Activated T-cell treated with anti-CD3 and anti-CD28 coated beads, Interleukin-2, amount 50 U/mL, for 4 hours (primary cell): ENCODE measurements around the gene SUSD1. TPM values are rescaled to one million over a fixed set of nuclear protein-coding genes. Genes with fewer than 3 reads are reported as not detected.
A peak's percentile ranks its signal among the peaks of the same experiment; 100 is the strongest.
"Not testable (repeated sequence)": the region's sequence is repeated elsewhere in the genome, so short reads cannot be mapped to it uniquely, and the experiment has no call there.

Source experiments
- ATAC-seq, 2 donors: fragments of 200-7000 bp; cut with Tn5 transposase; one replicate each; pipeline ENCODE4 v1.10.0; 2021
- DNase-seq: peaks from one replicate; pipeline ENCODE4 v3.0.0-alpha.2; 2020
- H3K27me3 Mint-ChIP-seq: one replicate; pipeline ENCODE4 v1.8.0; 2021; ENCODE audit warnings: low read depth, mixed read lengths
- H3K36me3 Mint-ChIP-seq: one replicate; pipeline ENCODE4 v1.8.0; 2022; ENCODE audit warnings: mixed read lengths; ENCODE audit not compliant: insufficient read depth
- H3K4me1 Mint-ChIP-seq: one replicate; pipeline ENCODE4 v1.8.0; 2021; ENCODE audit warnings: low read depth, mixed read lengths
- H3K4me3 Mint-ChIP-seq: one replicate; pipeline ENCODE4 v1.8.0; 2021; ENCODE audit warnings: mild to moderate bottlenecking, moderate library complexity, mixed read lengths
- H3K9me3 Mint-ChIP-seq: one replicate; pipeline ENCODE4 v1.8.0; 2021; ENCODE audit warnings: mixed read lengths
- total RNA-seq, 3 donors: library from RNA; stranded (reverse); gene quantifications; one replicate each; pipeline ENCODE4 v1.2.1, GENCODE V29; 2021

Gene SUSD1
- total RNA-seq = 1 to 10 TPM; 2.3 to 2.7 (median 2.4) TPM

DNA sequence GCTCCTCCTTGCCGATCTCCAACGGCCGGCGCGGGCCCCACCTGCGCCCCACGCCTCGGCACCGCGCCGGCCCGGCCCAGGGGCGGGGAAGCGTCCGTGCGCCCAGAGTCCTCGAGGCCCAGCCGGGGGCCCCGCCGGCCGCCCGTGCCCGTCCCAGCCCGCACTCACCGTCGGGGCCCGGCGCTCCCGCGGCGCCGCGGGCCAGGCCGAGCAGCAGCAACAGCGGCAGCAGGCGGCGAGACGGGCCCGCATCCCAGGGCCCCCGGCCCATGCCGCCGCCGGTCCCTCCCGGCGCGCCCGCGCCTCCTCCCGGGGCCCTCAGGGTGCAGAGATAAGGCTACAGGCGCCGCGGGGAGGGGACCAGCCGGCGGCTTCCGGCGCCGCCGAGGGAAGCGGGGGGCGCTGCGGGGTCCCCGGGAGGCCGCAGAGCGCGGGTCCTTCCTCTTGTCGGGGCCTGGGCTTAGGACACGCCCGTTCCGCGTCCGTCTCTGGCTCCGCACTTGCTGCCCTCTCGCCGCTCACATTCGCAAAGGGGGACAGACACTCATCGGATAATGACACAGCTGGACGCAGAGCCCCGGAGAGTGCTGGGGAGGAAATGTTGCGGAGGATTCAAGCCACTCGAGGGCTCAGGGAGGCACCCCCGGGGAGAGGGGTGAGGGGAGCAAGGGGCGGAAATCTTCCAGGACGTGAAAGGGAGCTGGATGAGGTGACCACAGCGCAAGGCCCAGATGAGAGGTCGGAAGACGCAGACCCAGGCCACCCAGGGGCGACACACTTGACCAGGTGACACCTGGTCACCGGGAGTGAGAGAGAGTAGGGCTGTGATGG lies at the start of gene SUSD1:
Gene SUSD1 (minus strand): TSS at position 333 of the 831 bp plus-strand sequence. CDS start 62 bp downstream, at position 271.
- no peaks in the 10 kb centered on the region for H3K9me3 Mint-ChIP-seq
- H3K4me1 Mint-ChIP-seq = peaks cover 67% of the 10 kb centered on the region
- no peaks in the 10 kb centered on the region for H3K36me3 Mint-ChIP-seq
- no peaks in the 10 kb centered on the region for H3K27me3 Mint-ChIP-seq
- DNase-seq (peak; percentile 7), ATAC-seq (peak; percentile 63 to 68)
- peak within 1 kb of the TSS; percentile 78 for H3K4me3 Mint-ChIP-seq

DNA sequence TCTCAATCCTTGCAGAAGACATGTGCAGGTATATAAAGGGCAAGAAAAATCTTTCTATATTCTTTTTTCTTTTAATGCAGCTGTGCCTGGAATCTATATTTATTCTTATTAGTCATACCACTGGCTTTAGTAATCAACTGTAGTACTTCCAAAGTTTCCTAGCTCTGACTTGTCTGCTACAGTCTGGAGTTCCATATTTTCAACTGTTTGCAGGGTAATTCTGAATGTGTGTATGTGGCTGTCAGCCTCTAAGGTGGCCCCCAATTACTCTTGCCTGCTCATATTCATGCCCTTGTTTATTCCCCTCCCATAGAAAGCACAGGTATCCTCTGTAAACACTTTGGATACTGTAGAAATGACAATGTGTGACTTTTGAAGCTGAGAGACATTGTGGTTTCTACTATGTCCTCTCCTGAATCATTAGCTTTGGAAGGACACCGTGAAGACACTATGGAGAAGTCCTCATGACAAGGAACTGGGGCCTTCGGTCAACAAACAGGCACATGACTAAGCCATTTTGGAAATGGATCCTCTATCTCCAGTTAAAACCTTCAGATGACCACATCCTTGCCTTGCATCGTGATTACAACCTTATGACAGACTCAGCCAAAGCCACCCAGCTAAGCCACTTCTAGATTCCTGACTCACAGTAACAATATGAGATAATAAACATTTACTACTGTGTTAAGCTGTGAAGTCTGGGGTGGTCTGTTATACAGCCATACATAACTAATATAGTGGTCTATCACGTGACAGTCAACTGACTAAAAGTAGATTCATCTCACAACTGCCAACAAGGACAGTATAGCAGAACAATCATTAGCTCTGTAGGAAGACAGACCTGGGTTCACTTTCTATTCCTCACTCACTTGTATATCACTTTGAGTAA lies 49.5 kb upstream of the SUSD1 start:
- H3K4me3 Mint-ChIP-seq = no peak overlapping the region
- peaks cover 14% of the 10 kb centered on the region for H3K4me1 Mint-ChIP-seq
- ATAC-seq (peak; percentile 63 to 84), DNase-seq (no peak)
- peaks cover 60% of the 10 kb centered on the region for H3K36me3 Mint-ChIP-seq
- no peaks in the 10 kb centered on the region for H3K9me3 Mint-ChIP-seq
- H3K27me3 Mint-ChIP-seq = no peaks in the 10 kb centered on the region

DNA sequence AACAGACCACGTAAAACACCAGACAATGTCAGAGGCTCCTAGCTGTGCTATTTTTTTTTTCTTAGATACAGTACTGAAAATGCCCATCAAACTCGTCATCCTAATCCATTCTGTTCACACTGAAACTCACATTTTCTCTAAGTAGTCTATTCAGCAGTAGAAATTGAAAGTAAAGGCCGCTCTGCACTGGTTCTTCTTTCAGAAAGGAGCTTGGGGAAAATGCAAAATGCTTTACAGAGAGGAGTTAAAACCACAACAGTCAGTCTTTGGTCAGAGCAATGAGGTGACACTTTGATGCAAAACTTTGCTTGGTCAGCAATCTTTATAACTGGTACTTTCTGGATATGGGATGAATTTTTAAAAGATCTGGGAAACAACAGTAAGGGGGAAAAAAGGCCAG lies 43.8 kb upstream of the SUSD1 start:
- DNase-seq (no peak), ATAC-seq (peak; percentile 89 to 93)
- Mint-ChIP-seq H3K4me3 (peak overlapping the region; percentile 45), H3K36me3 (peaks cover 44% of the 10 kb centered on the region), H3K27me3 (no peaks in the 10 kb centered on the region), H3K9me3 (no peaks in the 10 kb centered on the region), H3K4me1 (peaks cover 28% of the 10 kb centered on the region)

DNA sequence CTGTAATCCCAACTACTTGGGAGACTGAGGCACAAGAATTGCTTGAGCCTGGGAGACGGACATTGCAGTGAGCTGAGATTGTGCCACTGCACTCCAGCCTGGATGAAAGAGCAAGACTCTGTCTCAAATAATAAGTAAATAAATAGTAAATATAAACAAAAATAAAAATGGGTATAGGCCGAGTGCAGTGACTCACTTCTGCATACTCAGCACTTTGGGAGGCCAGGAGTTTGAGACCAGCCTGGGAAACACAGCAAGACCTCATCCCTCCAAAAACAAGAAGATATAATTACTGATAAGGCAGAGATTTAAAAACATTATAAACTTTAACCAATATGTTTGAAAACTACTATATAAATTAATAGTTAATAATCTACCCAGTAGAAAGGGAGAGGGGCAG lies 37.8 kb upstream of the SUSD1 start:
- no peak for DNase-seq
- ATAC-seq = no peak

DNA sequence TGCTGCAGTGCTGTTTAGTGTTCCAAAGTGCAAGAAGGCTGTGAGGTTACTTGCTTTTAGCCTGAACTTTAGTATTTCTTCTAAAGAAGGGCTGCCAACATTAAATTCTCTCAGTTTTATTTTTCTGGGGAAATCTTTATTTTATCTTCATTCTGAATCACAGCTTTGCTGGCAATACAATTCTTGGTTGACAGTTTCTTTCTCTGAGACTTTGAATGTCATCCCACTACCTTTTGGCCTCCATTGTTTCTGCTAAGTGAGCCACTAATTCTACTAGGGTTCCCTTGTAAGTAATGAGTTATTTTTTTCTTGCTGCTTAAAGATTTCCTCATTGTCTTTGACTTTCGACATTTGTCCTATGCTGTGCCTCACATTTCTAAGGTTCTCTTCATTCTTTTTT lies 32.4 kb upstream of the SUSD1 start:
- no peaks in the 10 kb centered on the region for H3K27me3 Mint-ChIP-seq
- H3K9me3 Mint-ChIP-seq = peaks cover 18% of the 10 kb centered on the region
- no peaks in the 10 kb centered on the region for H3K4me1 Mint-ChIP-seq
- H3K36me3 Mint-ChIP-seq = peaks cover 53% of the 10 kb centered on the region
- DNase-seq = no peak
- ATAC-seq = no peak
- no peak overlapping the region for H3K4me3 Mint-ChIP-seq

More for the DNA sequence above, 37.8 kb upstream of the SUSD1 start:
- H3K4me1 Mint-ChIP-seq = peaks cover 4% of the 10 kb centered on the region
- no peak overlapping the region for H3K4me3 Mint-ChIP-seq
- H3K9me3 Mint-ChIP-seq = peaks cover 8% of the 10 kb centered on the region
- no peaks in the 10 kb centered on the region for H3K27me3 Mint-ChIP-seq
- H3K36me3 Mint-ChIP-seq = peaks cover 49% of the 10 kb centered on the region

DNA sequence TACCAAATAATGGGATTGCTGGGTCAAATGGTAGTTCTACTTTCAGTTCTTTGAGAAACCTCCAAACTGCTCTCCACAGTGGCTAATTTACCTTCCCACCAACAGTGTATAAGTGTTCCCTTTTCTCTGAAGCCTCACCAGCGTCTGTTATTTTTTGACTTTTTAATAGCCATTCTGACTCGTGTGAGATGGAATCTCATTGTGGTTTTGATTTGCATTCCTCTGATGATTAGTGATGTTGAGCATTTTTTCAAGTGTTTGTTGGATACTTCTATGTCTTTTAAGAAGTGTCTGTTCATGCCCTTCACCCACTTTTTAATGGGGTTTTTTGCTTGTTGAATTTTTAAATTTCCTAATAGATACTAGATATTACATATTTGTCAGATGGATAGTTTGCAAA lies 28.4 kb upstream of the SUSD1 start:
- DNase-seq (no peak), ATAC-seq (no peak)
- H3K36me3 Mint-ChIP-seq = peaks cover 27% of the 10 kb centered on the region
- no peaks in the 10 kb centered on the region for H3K27me3 Mint-ChIP-seq
- H3K4me3 Mint-ChIP-seq = no peak overlapping the region
- H3K4me1 Mint-ChIP-seq = no peaks in the 10 kb centered on the region
- peaks cover 19% of the 10 kb centered on the region for H3K9me3 Mint-ChIP-seq

DNA sequence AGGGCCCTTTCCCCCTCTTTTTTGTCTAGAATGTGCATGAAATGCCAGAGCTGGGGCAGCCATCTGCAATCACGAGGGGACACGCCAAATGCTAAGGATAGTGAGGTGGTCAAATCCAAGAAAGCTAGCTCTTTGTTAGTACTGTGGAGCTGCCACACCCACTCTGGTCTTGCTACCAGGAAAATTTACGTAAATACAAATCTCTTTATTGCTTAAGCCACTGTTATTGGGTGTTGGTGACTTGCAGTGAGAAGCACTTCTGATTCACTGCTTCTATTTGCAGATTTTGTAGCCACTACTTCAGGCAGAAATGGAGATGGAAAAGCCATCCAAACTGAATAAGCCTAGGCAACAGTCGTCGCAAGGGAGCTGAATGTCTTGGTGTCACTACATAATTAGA lies 25.6 kb upstream of the SUSD1 start:
- Mint-ChIP-seq H3K4me3 (no peak overlapping the region), H3K4me1 (no peaks in the 10 kb centered on the region), H3K9me3 (peaks cover 8% of the 10 kb centered on the region), H3K36me3 (peaks cover 12% of the 10 kb centered on the region), H3K27me3 (no peaks in the 10 kb centered on the region)
- DNase-seq (no peak), ATAC-seq (no peak)

DNA sequence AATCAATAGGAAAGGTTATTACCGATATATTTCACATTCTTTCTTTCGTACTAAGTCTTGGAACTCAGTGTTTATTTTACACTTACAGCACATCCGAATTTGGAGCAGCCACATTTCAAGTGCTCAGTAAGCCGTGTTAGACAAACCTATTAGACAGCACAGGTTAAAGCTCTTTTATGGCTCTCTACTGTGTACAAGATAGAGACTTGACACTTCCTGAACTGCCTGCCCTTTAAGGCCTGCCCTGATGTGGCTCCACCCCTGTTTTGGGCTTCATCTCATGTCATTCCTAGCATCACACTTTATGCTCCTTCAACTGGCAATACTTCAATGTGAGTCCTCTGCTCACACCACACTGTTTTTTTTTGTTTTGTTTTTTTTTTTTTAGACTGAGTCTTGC lies 23.5 kb upstream of the SUSD1 start:
- ATAC-seq (no peak), DNase-seq (no peak)
- Mint-ChIP-seq H3K36me3 (peaks cover 8% of the 10 kb centered on the region), H3K9me3 (peaks cover 6% of the 10 kb centered on the region), H3K27me3 (no peaks in the 10 kb centered on the region), H3K4me1 (no peaks in the 10 kb centered on the region), H3K4me3 (no peak overlapping the region)

DNA sequence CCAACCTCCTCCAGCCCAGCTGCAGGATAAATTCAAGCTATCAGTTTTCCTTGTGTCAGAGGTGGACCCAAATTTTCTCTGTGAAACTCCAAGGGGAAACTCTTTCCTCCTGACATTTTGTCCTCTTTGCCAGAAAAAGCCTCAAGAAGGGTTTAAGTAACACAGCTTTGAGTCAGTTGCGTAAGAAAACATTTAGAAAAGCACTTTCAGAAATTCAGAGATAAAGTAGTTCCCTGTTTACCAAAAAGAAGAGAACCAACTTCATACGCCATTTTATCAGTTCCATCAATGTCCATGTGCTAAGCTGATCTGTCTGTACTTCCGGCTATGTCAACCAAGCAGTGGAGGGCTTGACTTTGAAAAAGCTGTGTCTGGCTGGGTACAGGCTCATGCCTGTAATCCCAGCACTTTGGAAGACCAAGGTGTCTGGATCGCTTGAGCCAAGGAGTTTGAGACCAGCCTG lies 19.9 kb upstream of the SUSD1 start:
- no peaks in the 10 kb centered on the region for H3K4me1 Mint-ChIP-seq
- ATAC-seq = no peak
- no peak overlapping the region for H3K4me3 Mint-ChIP-seq

DNA sequence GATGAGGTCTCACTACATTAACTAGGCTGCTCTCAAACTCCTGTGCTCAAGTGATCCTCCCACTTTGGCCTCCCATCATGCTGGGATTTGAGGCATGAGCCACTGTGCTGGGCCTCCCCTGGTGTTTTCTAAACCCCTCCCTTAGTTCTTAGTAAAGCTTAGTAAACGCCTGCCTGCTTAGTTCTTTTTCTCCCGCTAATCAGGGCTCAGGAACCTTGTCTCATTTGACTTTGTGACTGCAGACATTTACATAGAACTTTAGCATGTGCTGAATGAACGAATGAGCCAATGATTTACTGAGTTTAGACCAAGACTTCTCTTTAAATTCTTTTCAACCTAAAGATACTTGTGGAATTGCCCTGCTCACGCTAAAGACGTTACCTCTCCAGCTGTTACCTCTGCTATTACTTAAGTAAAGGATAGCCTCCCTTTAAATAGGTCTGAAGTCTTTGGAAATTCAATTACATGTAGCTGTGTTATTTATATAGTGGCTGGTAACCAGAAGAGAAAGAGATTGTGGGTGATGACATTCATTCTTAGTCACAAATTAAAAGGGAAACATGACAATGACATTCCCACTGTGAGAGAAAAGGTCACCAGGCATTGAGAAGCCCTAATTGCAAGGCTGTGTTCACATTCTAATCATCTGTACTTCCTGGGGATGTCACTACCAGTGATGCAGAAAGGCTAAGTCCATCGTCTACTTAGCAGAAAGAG lies 18.6 kb upstream of the SUSD1 start:
- DNase-seq (no peak), ATAC-seq (no peak)
- H3K27me3 Mint-ChIP-seq = no peaks in the 10 kb centered on the region
- no peaks in the 10 kb centered on the region for H3K9me3 Mint-ChIP-seq
- no peak overlapping the region for H3K4me3 Mint-ChIP-seq
- no peaks in the 10 kb centered on the region for H3K4me1 Mint-ChIP-seq
- no peaks in the 10 kb centered on the region for H3K36me3 Mint-ChIP-seq

More for the DNA sequence above, 19.9 kb upstream of the SUSD1 start:
- DNase-seq = no peak
- Mint-ChIP-seq H3K9me3 (no peaks in the 10 kb centered on the region), H3K27me3 (no peaks in the 10 kb centered on the region), H3K36me3 (peaks cover 2% of the 10 kb centered on the region)

DNA sequence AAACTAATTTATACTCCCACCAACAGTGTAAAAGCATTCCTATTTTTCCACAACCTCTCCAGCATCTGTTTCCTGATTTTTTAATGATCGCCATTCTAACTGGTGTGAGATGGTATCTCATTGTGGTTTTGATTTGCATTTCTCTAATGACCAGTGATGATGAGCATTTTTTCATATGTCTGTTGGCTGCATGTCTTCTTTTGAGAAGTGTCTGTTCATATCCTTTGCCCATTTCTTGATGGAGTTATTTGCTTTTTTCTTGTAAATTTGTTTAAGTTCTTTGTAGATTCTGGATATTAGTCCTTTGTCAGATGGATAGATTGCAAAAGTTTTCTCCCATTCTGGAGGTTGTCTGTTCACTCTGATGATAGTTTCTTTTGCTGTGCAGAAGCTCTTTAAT lies 15.2 kb upstream of the SUSD1 start:
- not testable (repeated sequence) for H3K9me3 Mint-ChIP-seq, H3K4me3 Mint-ChIP-seq, H3K4me1 Mint-ChIP-seq

DNA sequence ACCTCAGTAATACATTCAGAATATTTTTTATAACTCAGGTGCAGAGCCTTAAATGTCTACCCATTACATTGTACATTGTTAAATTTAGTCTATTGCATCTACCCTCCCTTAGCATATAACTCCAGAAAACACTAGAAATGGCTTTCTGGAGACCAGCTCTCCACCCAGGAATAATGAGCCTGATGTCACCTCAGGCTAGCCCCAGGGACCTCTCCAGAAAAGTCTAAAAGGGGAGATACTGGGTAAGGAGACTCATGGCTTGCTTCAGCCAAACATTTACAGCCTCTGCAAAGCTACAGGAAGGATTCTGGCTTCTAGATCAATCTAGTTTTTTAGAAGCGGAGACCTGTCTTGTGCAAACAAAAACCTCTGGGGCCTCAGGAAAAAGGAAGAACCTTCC lies 13.8 kb upstream of the SUSD1 start:
- ATAC-seq (no peak), DNase-seq (no peak)
- H3K4me3 Mint-ChIP-seq = no peak overlapping the region
- no peaks in the 10 kb centered on the region for H3K9me3 Mint-ChIP-seq
- no peaks in the 10 kb centered on the region for H3K36me3 Mint-ChIP-seq
- H3K4me1 Mint-ChIP-seq = no peaks in the 10 kb centered on the region
- H3K27me3 Mint-ChIP-seq = no peaks in the 10 kb centered on the region

More for the DNA sequence above, 15.2 kb upstream of the SUSD1 start:
- ATAC-seq, H3K36me3 Mint-ChIP-seq, DNase-seq, H3K27me3 Mint-ChIP-seq: not testable (repeated sequence)

DNA sequence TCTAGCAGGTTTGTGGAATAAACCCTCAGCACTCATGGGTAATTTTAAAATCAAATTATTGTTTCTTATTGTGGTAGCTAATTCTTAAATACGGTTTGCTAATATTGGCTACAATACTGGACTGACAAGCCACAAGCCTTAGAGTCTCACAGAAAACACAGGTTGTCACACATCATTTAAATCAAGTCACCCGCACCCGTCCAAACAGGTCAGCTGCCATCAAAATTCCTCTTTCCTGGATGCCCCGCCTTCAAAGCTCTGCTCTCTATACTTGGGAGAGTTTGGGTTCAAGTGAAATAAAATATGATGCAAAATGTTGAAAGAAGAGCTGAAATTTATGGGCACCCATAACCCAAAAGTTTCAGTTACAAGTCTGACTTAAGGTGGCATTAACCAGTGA lies 12.3 kb upstream of the SUSD1 start:
- H3K4me3 Mint-ChIP-seq = no peak overlapping the region
- no peak for ATAC-seq
- H3K27me3 Mint-ChIP-seq = no peaks in the 10 kb centered on the region
- no peaks in the 10 kb centered on the region for H3K36me3 Mint-ChIP-seq
- no peak for DNase-seq
- H3K4me1 Mint-ChIP-seq = peaks cover 4% of the 10 kb centered on the region
- H3K9me3 Mint-ChIP-seq = peaks cover 11% of the 10 kb centered on the region

DNA sequence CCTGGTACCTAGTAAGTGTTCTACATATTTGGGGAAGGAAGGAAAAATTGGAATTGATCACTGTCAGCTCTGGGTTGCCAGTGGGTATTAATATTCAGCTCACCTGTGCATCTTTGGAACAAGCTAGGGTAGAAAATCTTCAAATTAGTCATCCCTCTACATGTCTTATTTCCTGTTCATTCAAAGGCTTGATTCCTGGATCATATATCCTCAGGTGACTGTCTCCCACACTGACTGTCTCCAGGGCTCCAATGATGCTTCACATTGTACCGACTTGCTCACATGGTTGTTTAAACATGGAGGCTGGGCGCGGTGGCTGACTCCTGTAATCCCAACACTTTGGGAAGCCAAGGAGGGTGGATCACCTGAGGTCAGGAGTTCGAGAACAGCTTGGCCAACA lies 11.6 kb upstream of the SUSD1 start:
- ATAC-seq (no peak), DNase-seq (no peak)
- H3K36me3 Mint-ChIP-seq = no peaks in the 10 kb centered on the region
- H3K27me3 Mint-ChIP-seq = no peaks in the 10 kb centered on the region
- H3K4me3 Mint-ChIP-seq = no peak overlapping the region
- H3K9me3 Mint-ChIP-seq = peaks cover 13% of the 10 kb centered on the region
- peaks cover 6% of the 10 kb centered on the region for H3K4me1 Mint-ChIP-seq
